HEK293 (cell line): ENCODE results near the gene IL10RB.

Experiments used
- BCL11A ChIP-seq: fragments of 450-650 bp; formaldehyde crosslinking; IDR thresholded peaks from 2 replicates; pipeline ENCODE4 v1.5.1; 2016; ENCODE audit warnings: low read depth, missing biosample characterization, missing genetic modification characterization
- ZNF521 ChIP-seq: fragments of 450-650 bp; formaldehyde crosslinking; IDR thresholded peaks from 2 replicates; pipeline ENCODE4 v1.5.1; 2017; ENCODE audit warnings: missing biosample characterization, mild to moderate bottlenecking, missing genetic modification characterization
- ZNF600 ChIP-seq: fragments of 450-650 bp; formaldehyde crosslinking; IDR thresholded peaks from 2 replicates; pipeline ENCODE4 v1.5.1; 2016; ENCODE audit warnings: missing biosample characterization, missing genetic modification characterization
- ZNF654 ChIP-seq: fragments of 450-650 bp; formaldehyde crosslinking; IDR thresholded peaks from 2 replicates; pipeline ENCODE4 v1.5.1; 2016; ENCODE audit warnings: low read depth, missing biosample characterization, missing genetic modification characterization
- TF ChIP-seq, protein P1 (sequence below): fragments of 450-650 bp; formaldehyde crosslinking; IDR thresholded peaks from 2 replicates; pipeline ENCODE4 v1.5.1; 2016; ENCODE audit warnings: missing biosample characterization, missing genetic modification characterization
- TF ChIP-seq, protein P2 (sequence below): sonication (generic); formaldehyde crosslinking; IDR thresholded peaks from 2 replicates; pipeline ENCODE4 v1.8.1; 2022; ENCODE audit warnings: mild to moderate bottlenecking, moderate library complexity, missing genetic modification reagents
- TF ChIP-seq, protein P3 (sequence below): fragments of 450-650 bp; formaldehyde crosslinking; IDR thresholded peaks from 2 replicates; pipeline ENCODE4 v1.5.1; 2016; ENCODE audit warnings: missing biosample characterization, missing genetic modification characterization

DNA sequence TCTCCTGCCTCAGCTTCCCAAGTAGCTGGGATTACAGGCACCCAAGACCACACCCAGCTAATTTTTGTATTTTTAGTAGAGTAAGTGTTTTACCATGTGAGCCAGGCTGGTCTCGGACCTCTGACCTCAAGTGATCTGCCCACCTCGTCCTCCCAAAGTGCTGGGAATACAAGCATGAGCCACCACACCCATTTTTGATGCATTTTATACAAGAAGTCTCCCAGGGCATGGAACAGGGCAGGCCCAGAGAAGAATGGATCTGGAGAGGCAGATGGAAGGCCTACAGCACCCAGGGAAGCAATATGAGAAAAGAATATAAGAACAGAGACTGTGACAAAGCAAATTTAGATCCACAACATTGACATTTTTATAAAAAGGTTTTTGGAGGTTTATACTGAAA is 39.8 kb downstream of the IL10RB start:
- TF ChIP-seq ZNF600 (tag by site-specific recombination) (no peak), ZNF654 (no peak), BCL11A (tag by site-specific recombination) (no peak), ZNF521 (tag by site-specific recombination) (no peak)
- TF ChIP-seq, protein P1, sequence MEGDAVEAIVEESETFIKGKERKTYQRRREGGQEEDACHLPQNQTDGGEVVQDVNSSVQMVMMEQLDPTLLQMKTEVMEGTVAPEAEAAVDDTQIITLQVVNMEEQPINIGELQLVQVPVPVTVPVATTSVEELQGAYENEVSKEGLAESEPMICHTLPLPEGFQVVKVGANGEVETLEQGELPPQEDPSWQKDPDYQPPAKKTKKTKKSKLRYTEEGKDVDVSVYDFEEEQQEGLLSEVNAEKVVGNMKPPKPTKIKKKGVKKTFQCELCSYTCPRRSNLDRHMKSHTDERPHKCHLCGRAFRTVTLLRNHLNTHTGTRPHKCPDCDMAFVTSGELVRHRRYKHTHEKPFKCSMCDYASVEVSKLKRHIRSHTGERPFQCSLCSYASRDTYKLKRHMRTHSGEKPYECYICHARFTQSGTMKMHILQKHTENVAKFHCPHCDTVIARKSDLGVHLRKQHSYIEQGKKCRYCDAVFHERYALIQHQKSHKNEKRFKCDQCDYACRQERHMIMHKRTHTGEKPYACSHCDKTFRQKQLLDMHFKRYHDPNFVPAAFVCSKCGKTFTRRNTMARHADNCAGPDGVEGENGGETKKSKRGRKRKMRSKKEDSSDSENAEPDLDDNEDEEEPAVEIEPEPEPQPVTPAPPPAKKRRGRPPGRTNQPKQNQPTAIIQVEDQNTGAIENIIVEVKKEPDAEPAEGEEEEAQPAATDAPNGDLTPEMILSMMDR (tag by site-specific recombination): no peak
- TF ChIP-seq, protein P2, sequence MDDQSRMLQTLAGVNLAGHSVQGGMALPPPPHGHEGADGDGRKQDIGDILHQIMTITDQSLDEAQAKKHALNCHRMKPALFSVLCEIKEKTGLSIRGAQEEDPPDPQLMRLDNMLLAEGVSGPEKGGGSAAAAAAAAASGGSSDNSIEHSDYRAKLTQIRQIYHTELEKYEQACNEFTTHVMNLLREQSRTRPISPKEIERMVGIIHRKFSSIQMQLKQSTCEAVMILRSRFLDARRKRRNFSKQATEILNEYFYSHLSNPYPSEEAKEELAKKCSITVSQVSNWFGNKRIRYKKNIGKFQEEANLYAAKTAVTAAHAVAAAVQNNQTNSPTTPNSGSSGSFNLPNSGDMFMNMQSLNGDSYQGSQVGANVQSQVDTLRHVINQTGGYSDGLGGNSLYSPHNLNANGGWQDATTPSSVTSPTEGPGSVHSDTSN (CRISPR knock-in tag): no peak
- TF ChIP-seq, protein P3, sequence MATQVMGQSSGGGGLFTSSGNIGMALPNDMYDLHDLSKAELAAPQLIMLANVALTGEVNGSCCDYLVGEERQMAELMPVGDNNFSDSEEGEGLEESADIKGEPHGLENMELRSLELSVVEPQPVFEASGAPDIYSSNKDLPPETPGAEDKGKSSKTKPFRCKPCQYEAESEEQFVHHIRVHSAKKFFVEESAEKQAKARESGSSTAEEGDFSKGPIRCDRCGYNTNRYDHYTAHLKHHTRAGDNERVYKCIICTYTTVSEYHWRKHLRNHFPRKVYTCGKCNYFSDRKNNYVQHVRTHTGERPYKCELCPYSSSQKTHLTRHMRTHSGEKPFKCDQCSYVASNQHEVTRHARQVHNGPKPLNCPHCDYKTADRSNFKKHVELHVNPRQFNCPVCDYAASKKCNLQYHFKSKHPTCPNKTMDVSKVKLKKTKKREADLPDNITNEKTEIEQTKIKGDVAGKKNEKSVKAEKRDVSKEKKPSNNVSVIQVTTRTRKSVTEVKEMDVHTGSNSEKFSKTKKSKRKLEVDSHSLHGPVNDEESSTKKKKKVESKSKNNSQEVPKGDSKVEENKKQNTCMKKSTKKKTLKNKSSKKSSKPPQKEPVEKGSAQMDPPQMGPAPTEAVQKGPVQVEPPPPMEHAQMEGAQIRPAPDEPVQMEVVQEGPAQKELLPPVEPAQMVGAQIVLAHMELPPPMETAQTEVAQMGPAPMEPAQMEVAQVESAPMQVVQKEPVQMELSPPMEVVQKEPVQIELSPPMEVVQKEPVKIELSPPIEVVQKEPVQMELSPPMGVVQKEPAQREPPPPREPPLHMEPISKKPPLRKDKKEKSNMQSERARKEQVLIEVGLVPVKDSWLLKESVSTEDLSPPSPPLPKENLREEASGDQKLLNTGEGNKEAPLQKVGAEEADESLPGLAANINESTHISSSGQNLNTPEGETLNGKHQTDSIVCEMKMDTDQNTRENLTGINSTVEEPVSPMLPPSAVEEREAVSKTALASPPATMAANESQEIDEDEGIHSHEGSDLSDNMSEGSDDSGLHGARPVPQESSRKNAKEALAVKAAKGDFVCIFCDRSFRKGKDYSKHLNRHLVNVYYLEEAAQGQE (tag by site-specific recombination): no peak
